Neuronal stem cell (in vitro differentiated cells): ENCODE data around the gene ARFGEF3.

Experiments
- DNase-seq: peaks from one replicate; pipeline ENCODE4 v3.0.0-alpha.2; 2013; ENCODE audit warnings: low spot score
- H2AFZ ChIP-seq: one replicate; pipeline ENCODE4 v1.6.1; 2013; ENCODE audit warnings: mild to moderate bottlenecking, low read length, inconsistent platforms
- H2AK5ac ChIP-seq: 2 replicates; pipeline ENCODE4 v1.6.1; 2013; ENCODE audit warnings: low read depth, mild to moderate bottlenecking, inconsistent platforms, low read length, moderate library complexity, mixed read lengths
- H2BK120ac ChIP-seq: 2 replicates; pipeline ENCODE4 v1.6.1; 2013; ENCODE audit warnings: low read depth, mild to moderate bottlenecking, inconsistent platforms, low read length, moderate library complexity, mixed read lengths
- H2BK12ac ChIP-seq: one replicate; pipeline ENCODE4 v1.6.1; 2013; ENCODE audit warnings: low read length, inconsistent platforms
- H2BK15ac ChIP-seq: 2 replicates; pipeline ENCODE4 v1.6.1; 2013; ENCODE audit warnings: mild to moderate bottlenecking, low read length, inconsistent platforms, mixed read lengths
- H2BK5ac ChIP-seq: one replicate; pipeline ENCODE4 v1.6.1; 2013; ENCODE audit warnings: inconsistent platforms, mild to moderate bottlenecking, low read length, moderate library complexity
- H3K14ac ChIP-seq: one replicate; pipeline ENCODE4 v1.6.1; 2013; ENCODE audit warnings: low read length, inconsistent platforms
- H3K18ac ChIP-seq: 2 replicates; pipeline ENCODE4 v1.6.1; 2013; ENCODE audit warnings: low read length, inconsistent platforms
- H3K23ac ChIP-seq: 2 replicates; pipeline ENCODE4 v1.6.1; 2013; ENCODE audit warnings: low read depth, mild to moderate bottlenecking, mixed read lengths, low read length, inconsistent platforms; ENCODE audit not compliant: poor library complexity
- H3K27ac ChIP-seq: replicated peaks from 3 replicates; pipeline ENCODE4 v1.5.1; 2013; ENCODE audit warnings: low read length, inconsistent platforms
- H3K27me3 ChIP-seq, 3 experiments: 2 replicates each; pipeline ENCODE4 v1.6.1; 2013; ENCODE audit warnings: low read length in 3 of 3, mild to moderate bottlenecking in 2 of 3, inconsistent platforms in 1 of 3, low read depth in 1 of 3, mixed read lengths in 1 of 3, moderate library complexity in 1 of 3; ENCODE audit not compliant: control insufficient read depth in 3 of 3, insufficient read depth in 3 of 3
- H3K36me3 ChIP-seq, 2 donors: replicated peaks in 1 of 2; 2 replicates each; pipeline ENCODE4 v1.6.1; 2013; ENCODE audit warnings: low read length in 2 of 2; ENCODE audit not compliant: control insufficient read depth in 2 of 2, insufficient read depth in 2 of 2
- H3K4ac ChIP-seq: 2 replicates; pipeline ENCODE4 v1.6.1; 2013; ENCODE audit warnings: inconsistent platforms, mild to moderate bottlenecking, low read length, moderate library complexity
- H3K4me1 ChIP-seq, 2 donors: 1 replicate in 1 of 2; 2 replicates in 1 of 2; pipeline ENCODE4 v1.6.1; 2013; ENCODE audit warnings: low read length in 2 of 2, low read depth in 1 of 2; ENCODE audit not compliant: control insufficient read depth in 2 of 2, insufficient read depth in 1 of 2
- H3K4me2 ChIP-seq: one replicate; pipeline ENCODE4 v1.6.1; 2013; ENCODE audit warnings: mild to moderate bottlenecking, low read length, inconsistent platforms; ENCODE audit not compliant: insufficient read depth, poor library complexity, severe bottlenecking
- H3K4me3 ChIP-seq, 2 donors: 2 replicates each; pipeline ENCODE4 v1.5.1; 2013; ENCODE audit warnings: low read length in 2 of 2, mild to moderate bottlenecking in 2 of 2, inconsistent platforms in 1 of 2, moderate library complexity in 1 of 2
- H3K79me1 ChIP-seq: one replicate; pipeline ENCODE4 v1.6.1; 2013; ENCODE audit warnings: low read depth, mild to moderate bottlenecking, inconsistent platforms, low read length, moderate library complexity
- H3K9ac ChIP-seq: one replicate; pipeline ENCODE4 v1.6.1; 2013; ENCODE audit warnings: mild to moderate bottlenecking, low read depth, low read length, inconsistent platforms; ENCODE audit not compliant: poor library complexity
- H3K9me3 ChIP-seq, 2 donors: replicated peaks in 1 of 2; 2 replicates each; pipeline versions ENCODE3 to v1.6.1; 2013; ENCODE audit warnings: low read length in 2 of 2, mild to moderate bottlenecking in 2 of 2, inconsistent platforms in 1 of 2, low read depth in 1 of 2, mixed read lengths in 1 of 2, moderate library complexity in 1 of 2; ENCODE audit not compliant: control insufficient read depth in 2 of 2, insufficient read depth in 1 of 2
- H4K8ac ChIP-seq: one replicate; pipeline ENCODE4 v1.6.1; 2013; ENCODE audit warnings: low read depth, mild to moderate bottlenecking, inconsistent platforms, low read length, moderate library complexity
- H4K91ac ChIP-seq: one replicate; pipeline ENCODE4 v1.6.1; 2013; ENCODE audit warnings: low read length, low read depth, mild to moderate bottlenecking, inconsistent platforms; ENCODE audit not compliant: poor library complexity
- WGBS, 2 donors: extraction: QIAGEN DNeasy Blood & Tissue Kit; methylation state at CpG; one replicate each; pipeline ENCODE4 v1.1.7; 2013; ENCODE audit warnings: missing lambda C conversion rate in 2 of 2, mixed read lengths in 1 of 2; ENCODE audit not compliant: insufficient read length in 2 of 2, insufficient replicate concordance in 1 of 2; ENCODE audit errors: extremely low coverage in 2 of 2; 5-methylcytosine and 5-hydroxymethylcytosine counted together

Gene ARFGEF3

GRCh38 chr6:138235205-138235604, 73.5 kb downstream of the ARFGEF3 start:
- Histone ChIP-seq H3K36me3 (no peaks in the 10 kb centered on the region), H4K91ac (no peak overlapping the region), H3K4me1 (peaks cover 0 to 1% of the 10 kb centered on the region in 2 donors), H3K9me3 (no peaks in the 10 kb centered on the region), H3K27me3 (no peaks in the 10 kb centered on the region), H3K79me1 (no peaks in the 10 kb centered on the region), H2BK15ac (no peak overlapping the region), H2AFZ (no peak overlapping the region), H3K4me3 (no peak overlapping the region), H3K27ac (no peak overlapping the region), H2BK5ac (no peak overlapping the region), H2AK5ac (no peak overlapping the region), H3K9ac (no peak overlapping the region), H3K4me2 (no peak overlapping the region), H4K8ac (no peak overlapping the region), H2BK120ac (no peak overlapping the region), H3K14ac (no peak overlapping the region), H3K18ac (no peak overlapping the region), H3K4ac (no peak overlapping the region), H2BK12ac (no peak overlapping the region), H3K23ac (no peak overlapping the region)
- no CpG with 5 or more reads among the region's 1 CpG for WGBS, 2 donors
- DNase-seq, result no peak

- Histone ChIP-seq H3K9me3 (no peaks in the 10 kb centered on the region), H2AFZ (no peak overlapping the region), H4K91ac (no peak overlapping the region), H2BK15ac (no peak overlapping the region), H2AK5ac (no peak overlapping the region), H3K79me1 (no peaks in the 10 kb centered on the region), H3K9ac (no peak overlapping the region), H3K27me3 (no peaks in the 10 kb centered on the region), H3K27ac (no peak overlapping the region), H2BK5ac (no peak overlapping the region), H2BK120ac (no peak overlapping the region), H3K4ac (no peak overlapping the region), H3K4me2 (no peak overlapping the region), H3K4me3 (no peak overlapping the region), H3K36me3 (no peaks in the 10 kb centered on the region), H3K18ac (no peak overlapping the region), H2BK12ac (no peak overlapping the region), H3K14ac (no peak overlapping the region), H3K23ac (no peak overlapping the region), H3K4me1 (peaks cover 0 to 1% of the 10 kb centered on the region in 2 donors), H4K8ac (no peak overlapping the region)
- WGBS, 2 donors, result no CpG with 5 or more reads among the region's 1 CpG
- no peak for DNase-seq
Measured at GRCh38 chr6:138235693-138236092, 74.0 kb downstream of the ARFGEF3 start.

GRCh38 chr6:138237463-138237862, 75.7 kb downstream of the ARFGEF3 start:
- no peak for DNase-seq
- no peak overlapping the region for H4K91ac ChIP-seq
- no peaks in the 10 kb centered on the region for H3K79me1 ChIP-seq
- no peak overlapping the region for H2AFZ ChIP-seq
- no peak overlapping the region for H2BK12ac ChIP-seq
- H3K27ac ChIP-seq, result no peak overlapping the region
- H3K4me1 ChIP-seq, result no peaks in the 10 kb centered on the region
- no peak overlapping the region for H2BK15ac ChIP-seq
- no peaks in the 10 kb centered on the region for H3K27me3 ChIP-seq
- H3K4me3 ChIP-seq, result no peak overlapping the region
- H3K36me3 ChIP-seq, result no peaks in the 10 kb centered on the region
- no peak overlapping the region for H3K18ac ChIP-seq
- H3K4ac ChIP-seq, result no peak overlapping the region
- H2AK5ac ChIP-seq, result no peak overlapping the region
- H3K4me2 ChIP-seq, result no peak overlapping the region
- no peak overlapping the region for H2BK5ac ChIP-seq
- H4K8ac ChIP-seq, result no peak overlapping the region
- no peak overlapping the region for H3K23ac ChIP-seq
- H3K9ac ChIP-seq, result no peak overlapping the region
- no peaks in the 10 kb centered on the region for H3K9me3 ChIP-seq
- H2BK120ac ChIP-seq, result no peak overlapping the region
- no CpG with 5 or more reads among the region's 2 CpGs for WGBS, 2 donors
- no peak overlapping the region for H3K14ac ChIP-seq

GRCh38 chr6:138238368-138238767, 76.6 kb downstream of the ARFGEF3 start:
- H3K36me3 ChIP-seq, result no peaks in the 10 kb centered on the region
- no peak for DNase-seq
- no peak overlapping the region for H3K4me3 ChIP-seq
- H3K9me3 ChIP-seq, result no peaks in the 10 kb centered on the region
- no peak overlapping the region for H4K8ac ChIP-seq
- WGBS, 2 donors, result no CpG with 5 or more reads among the region's 6 CpGs
- no peak overlapping the region for H4K91ac ChIP-seq
- H3K9ac ChIP-seq, result no peak overlapping the region
- H3K79me1 ChIP-seq, result no peaks in the 10 kb centered on the region
- no peaks in the 10 kb centered on the region for H3K27me3 ChIP-seq
- H2BK5ac ChIP-seq, result no peak overlapping the region
- no peak overlapping the region for H3K4ac ChIP-seq
- H3K18ac ChIP-seq, result no peak overlapping the region
- H2BK120ac ChIP-seq, result no peak overlapping the region
- H3K4me2 ChIP-seq, result no peak overlapping the region
- H3K23ac ChIP-seq, result no peak overlapping the region
- no peak overlapping the region for H3K14ac ChIP-seq
- no peaks in the 10 kb centered on the region for H3K4me1 ChIP-seq
- no peak overlapping the region for H2BK12ac ChIP-seq
- H2AK5ac ChIP-seq, result no peak overlapping the region
- H3K27ac ChIP-seq, result no peak overlapping the region
- H2BK15ac ChIP-seq, result no peak overlapping the region
- no peak overlapping the region for H2AFZ ChIP-seq
